GM10847 (cell line): ENCODE measurements around the gene TMEM154.

Experiments used
- POLR2A ChIP-seq: IDR thresholded peaks from 2 replicates; pipeline ENCODE4 v1.6.1; 2011; ENCODE audit not compliant: insufficient read length; ENCODE audit errors: extremely low read depth

The TMEM154 gene

GRCh38 chr4:152679414-152680281, at the start of gene TMEM154:
Gene TMEM154, minus strand, starts transcription at chr4:152679997. Its CDS starts 64 bp downstream, at chr4:152679933.
- TF ChIP-seq POLR2A, result peak; percentile 94

- TF ChIP-seq POLR2A, result no peak
These were observed 49.7 kb upstream of the TMEM154 start for GRCh38 chr4:152729466-152729865.

- no peak for TF ChIP-seq POLR2A
These were observed 48.5 kb upstream of the TMEM154 start for GRCh38 chr4:152728343-152728742.

- TF ChIP-seq POLR2A, result no peak
These were observed 48.0 kb upstream of the TMEM154 start for GRCh38 chr4:152727784-152728183.

GRCh38 chr4:152724494-152724893, 44.7 kb upstream of the TMEM154 start:
- TF ChIP-seq POLR2A, result no peak

- TF ChIP-seq POLR2A, result no peak
These were observed 43.4 kb upstream of the TMEM154 start for GRCh38 chr4:152723236-152723635.

- no peak for TF ChIP-seq POLR2A
These were observed 40.2 kb upstream of the TMEM154 start for GRCh38 chr4:152719801-152720556.

GRCh38 chr4:152719291-152719690, 39.5 kb upstream of the TMEM154 start:
- no peak for TF ChIP-seq POLR2A

- no peak for TF ChIP-seq POLR2A
These were observed 35.3 kb upstream of the TMEM154 start for GRCh38 chr4:152715076-152715475.

GRCh38 chr4:152713951-152714705, 34.3 kb upstream of the TMEM154 start:
- no peak for TF ChIP-seq POLR2A

- TF ChIP-seq POLR2A, result no peak
These were observed 30.1 kb upstream of the TMEM154 start for GRCh38 chr4:152709675-152710438.

- TF ChIP-seq POLR2A, result no peak
These were observed 29.0 kb upstream of the TMEM154 start for GRCh38 chr4:152708796-152709195.

- no peak for TF ChIP-seq POLR2A
These were observed 28.6 kb upstream of the TMEM154 start for GRCh38 chr4:152708361-152708760.

- TF ChIP-seq POLR2A, result no peak
These were observed 27.8 kb upstream of the TMEM154 start for GRCh38 chr4:152707632-152708031.

GRCh38 chr4:152705903-152706302, 26.1 kb upstream of the TMEM154 start:
- TF ChIP-seq POLR2A, result no peak

GRCh38 chr4:152704788-152705187, 25.0 kb upstream of the TMEM154 start:
- no peak for TF ChIP-seq POLR2A
